GM18508 (cell line): Measurements from ENCODE around the gene RIMBP2.

Experiments
- ATAC-seq: cut with Tn5 transposase; IDR thresholded peaks from one replicate; pipeline ENCODE4 v1.9.1; 2021; ENCODE audit warnings: moderate number of reproducible peaks; ENCODE audit not compliant: insufficient read depth, unreplicated experiment

Gene RIMBP2

GRCh38 chr12:130458341-130458740, 257.8 kb downstream of the RIMBP2 start:
- no peak for ATAC-seq

GRCh38 chr12:130457215-130457614, 258.9 kb downstream of the RIMBP2 start:
- no peak for ATAC-seq

GRCh38 chr12:130456375-130457199, 259.5 kb downstream of the RIMBP2 start:
- ATAC-seq = no peak

- ATAC-seq = no peak
These were observed 260.9 kb downstream of the RIMBP2 start for GRCh38 chr12:130455161-130455560.

- ATAC-seq = no peak
These were observed 261.8 kb downstream of the RIMBP2 start for GRCh38 chr12:130454296-130454695.

- ATAC-seq = no peak
These were observed 263.6 kb downstream of the RIMBP2 start for GRCh38 chr12:130452546-130452945.

- ATAC-seq = no peak
These were observed 264.8 kb downstream of the RIMBP2 start for GRCh38 chr12:130451001-130451930.

GRCh38 chr12:130449291-130449690, 266.8 kb downstream of the RIMBP2 start:
- no peak for ATAC-seq

GRCh38 chr12:130448044-130448821, 267.9 kb downstream of the RIMBP2 start:
- no peak for ATAC-seq

- ATAC-seq = no peak
These were observed 268.5 kb downstream of the RIMBP2 start for GRCh38 chr12:130447655-130447965.

GRCh38 chr12:130446846-130447654, 269.0 kb downstream of the RIMBP2 start:
- no peak for ATAC-seq

- ATAC-seq = no peak
These were observed 271.1 kb downstream of the RIMBP2 start for GRCh38 chr12:130444986-130445385.

GRCh38 chr12:130444061-130444460, 272.0 kb downstream of the RIMBP2 start:
- ATAC-seq = no peak

GRCh38 chr12:130441771-130442760, 274.0 kb downstream of the RIMBP2 start:
- no peak for ATAC-seq

GRCh38 chr12:130440411-130441080, 275.6 kb downstream of the RIMBP2 start:
- ATAC-seq = no peak

- ATAC-seq = no peak
These were observed 276.8 kb downstream of the RIMBP2 start for GRCh38 chr12:130439250-130439649.

GRCh38 chr12:130438711-130439110, 277.4 kb downstream of the RIMBP2 start:
- no peak for ATAC-seq

GRCh38 chr12:130438243-130438620, 277.9 kb downstream of the RIMBP2 start:
- ATAC-seq = no peak
